NCI-H69 (cell line): ENCODE measurements around the gene CCSAP.
A peak's percentile ranks its signal among the peaks of the same experiment; 100 is the strongest.

ENCODE experiments used
- DNase-seq: peaks from one replicate; lab custom pipeline; 2025; lab: John Stamatoyannopoulos, UW

CCSAP gene

DNA sequence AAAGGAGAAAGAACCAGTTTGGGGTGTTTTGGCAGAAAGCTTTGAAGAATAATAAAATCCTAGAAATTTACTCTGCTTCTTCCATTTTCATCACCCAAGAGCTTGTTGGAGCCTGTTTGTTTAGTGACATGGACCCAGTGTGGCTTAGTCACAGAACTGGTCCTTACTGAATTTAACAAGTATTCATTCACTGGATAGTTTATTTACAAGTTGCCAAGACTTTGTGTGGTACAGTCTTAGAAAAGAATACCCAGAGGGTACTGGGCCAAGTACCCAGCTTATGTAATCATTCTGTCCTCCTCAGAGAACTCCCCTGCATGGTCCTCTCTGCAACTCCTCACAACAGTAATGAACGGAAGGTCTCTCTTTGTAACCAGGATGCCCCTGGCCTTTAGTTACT lies 55.6 kb downstream of the CCSAP start:
- DNase-seq = no peak

DNA sequence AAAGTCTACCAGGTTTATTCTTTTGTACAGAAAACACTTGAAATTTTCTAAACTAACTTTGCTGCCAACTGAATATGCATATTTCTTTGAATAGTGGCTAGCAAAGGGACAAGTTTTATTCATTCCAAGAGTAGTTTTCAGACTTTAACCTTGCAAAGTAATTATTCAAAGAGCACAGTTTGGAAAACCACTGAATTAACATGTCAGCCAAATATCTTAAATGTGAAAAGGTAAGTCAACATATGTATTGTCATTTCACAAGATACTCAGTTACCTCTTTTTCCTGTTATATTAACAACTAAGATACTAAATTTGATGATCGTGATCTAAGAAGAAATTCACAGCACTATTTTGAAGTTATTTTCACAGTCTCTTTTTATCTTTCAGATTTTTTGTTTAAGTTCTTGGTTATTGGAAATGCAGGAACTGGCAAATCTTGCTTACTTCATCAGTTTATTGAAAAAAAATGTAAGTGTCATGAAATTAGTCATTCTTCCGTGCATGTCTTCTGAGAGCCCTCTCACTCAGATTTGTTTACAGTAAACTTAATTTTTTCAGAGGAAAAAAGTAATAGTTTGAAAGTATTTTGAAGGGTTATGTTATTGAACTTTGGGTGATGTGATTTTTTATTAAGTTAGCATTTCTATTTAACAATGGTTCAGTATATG lies 56.6 kb downstream of the CCSAP start:
- no peak for DNase-seq

DNA sequence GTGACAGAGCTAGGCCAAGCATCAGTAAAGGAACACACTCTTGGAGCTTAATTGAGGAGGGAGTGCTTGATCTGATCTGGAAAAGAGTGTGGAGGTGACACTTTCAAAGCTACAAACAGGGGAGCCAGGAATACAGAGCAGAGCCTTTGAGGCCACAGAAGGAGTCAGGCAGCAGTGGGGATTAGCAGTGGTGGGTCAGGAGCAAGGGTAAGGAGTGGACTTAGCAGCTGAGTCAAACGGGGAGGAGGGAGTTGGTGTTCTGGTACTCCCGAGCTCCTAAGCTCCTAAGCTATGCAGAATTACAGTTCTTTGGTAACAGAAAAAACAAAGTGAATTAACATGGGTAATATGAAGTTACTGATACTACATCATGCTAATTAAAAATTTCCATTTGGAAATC lies 57.4 kb downstream of the CCSAP start:
- DNase-seq = no peak

DNA sequence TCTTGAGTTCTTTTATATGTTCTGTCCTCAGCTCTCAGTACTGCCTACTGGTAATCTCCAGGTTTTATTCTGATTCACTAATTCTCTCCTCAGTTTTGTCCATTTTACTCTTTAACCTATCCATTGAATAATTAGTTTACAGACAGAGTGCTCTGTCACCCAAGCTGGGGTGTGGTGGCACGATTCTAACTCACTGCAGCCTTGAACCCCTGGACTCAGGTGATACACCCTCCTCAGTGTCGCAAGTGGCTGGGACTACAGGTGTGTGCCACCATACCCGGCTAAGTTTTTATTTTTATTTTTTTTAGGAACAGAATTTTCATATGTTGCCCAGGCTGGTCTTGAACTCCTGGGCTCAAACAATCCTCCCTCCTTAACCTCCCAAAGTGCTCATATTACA lies 58.0 kb downstream of the CCSAP start:
- DNase-seq = no peak

DNA sequence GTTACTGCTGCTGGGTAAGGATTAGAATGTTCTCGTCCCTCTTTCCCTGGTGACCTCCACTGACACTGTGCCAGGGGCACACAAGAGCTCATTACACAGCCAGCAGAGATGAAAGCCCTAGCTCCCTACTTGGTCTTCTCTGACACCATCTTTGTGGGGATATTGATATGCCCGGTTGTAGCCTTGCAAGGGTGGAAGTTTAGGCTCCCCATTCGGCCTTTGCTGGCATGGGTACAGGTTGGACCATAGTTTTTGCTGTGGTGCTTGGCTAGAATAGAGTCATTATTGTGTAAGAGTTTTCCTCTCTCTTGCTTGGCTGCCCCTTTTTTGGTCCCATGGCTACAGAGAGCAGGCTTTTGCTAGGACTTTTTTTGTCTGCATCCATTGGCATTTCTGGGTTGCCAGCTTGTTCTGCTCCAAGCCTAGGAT lies 59.6 kb downstream of the CCSAP start:
- no peak for DNase-seq

DNA sequence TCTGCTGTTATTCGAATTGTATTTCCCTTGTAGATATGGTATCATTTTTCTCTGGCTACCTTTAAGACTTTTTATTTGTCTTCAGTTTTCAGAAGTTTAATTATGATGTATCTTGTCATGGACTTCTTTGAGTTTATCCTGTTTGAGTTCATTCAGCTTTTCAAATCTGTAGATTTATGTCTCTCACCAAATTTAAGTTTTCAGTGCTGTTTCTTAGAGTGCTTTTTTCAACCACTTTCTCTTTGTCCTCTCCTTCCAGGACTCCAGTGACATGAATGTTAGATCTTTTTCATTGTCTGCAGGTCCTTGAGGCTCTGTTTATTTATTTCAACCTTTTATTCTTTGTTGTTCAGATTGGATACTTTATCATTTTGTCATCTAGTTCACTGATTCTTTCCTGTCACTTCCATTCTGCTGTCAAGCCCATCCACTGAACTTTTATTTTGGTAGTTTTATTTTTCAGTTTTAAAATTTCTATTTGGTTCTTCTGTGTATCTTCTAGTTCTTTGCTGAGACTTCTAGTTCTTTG lies 60.5 kb downstream of the CCSAP start:
- DNase-seq = no peak

DNA sequence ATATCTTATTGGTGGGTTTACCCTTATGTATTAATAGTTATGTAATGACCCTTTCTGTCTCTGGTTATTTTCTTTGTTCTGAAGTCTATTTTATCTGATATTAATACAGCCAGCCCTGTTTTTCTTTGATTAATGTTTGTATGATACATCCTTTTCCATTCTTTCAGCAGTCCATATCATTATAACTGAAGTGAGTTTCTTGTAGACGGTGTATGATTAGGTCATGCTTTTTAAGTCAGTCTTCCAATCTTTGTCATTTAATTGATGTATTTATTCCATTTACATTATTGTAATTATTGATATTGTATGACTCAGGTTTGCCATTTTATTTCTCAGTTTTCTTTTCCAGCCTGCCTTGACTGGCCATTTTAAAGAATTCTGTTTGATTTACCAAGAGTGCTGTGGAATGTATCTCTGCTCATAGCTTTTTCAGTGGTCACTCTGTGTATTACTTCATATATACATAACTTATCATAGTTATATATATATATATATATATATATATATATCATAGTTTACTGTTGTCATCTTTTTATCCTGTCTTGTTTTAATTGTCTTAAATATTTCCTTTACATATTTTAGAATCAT lies 61.4 kb downstream of the CCSAP start:
- DNase-seq = no peak

DNA sequence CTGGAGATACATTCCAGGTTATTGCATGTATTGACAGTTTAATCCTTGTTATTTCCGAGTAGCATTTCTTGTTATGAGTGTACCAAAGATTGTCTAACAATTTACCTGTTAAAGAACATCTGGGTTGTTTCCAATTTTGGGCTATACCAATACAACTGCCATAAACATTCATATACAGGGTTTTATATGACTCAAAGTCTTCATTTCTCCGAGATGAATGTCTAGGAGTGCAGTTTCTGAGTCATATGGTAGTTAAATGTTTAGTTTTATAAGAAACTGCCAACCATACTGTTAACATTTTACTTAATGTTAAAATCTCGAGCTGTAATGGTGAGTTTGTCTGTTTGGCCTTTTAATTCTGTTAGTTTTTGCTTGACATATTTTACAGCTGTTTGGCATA lies 61.9 kb downstream of the CCSAP start:
- DNase-seq = no peak

DNA sequence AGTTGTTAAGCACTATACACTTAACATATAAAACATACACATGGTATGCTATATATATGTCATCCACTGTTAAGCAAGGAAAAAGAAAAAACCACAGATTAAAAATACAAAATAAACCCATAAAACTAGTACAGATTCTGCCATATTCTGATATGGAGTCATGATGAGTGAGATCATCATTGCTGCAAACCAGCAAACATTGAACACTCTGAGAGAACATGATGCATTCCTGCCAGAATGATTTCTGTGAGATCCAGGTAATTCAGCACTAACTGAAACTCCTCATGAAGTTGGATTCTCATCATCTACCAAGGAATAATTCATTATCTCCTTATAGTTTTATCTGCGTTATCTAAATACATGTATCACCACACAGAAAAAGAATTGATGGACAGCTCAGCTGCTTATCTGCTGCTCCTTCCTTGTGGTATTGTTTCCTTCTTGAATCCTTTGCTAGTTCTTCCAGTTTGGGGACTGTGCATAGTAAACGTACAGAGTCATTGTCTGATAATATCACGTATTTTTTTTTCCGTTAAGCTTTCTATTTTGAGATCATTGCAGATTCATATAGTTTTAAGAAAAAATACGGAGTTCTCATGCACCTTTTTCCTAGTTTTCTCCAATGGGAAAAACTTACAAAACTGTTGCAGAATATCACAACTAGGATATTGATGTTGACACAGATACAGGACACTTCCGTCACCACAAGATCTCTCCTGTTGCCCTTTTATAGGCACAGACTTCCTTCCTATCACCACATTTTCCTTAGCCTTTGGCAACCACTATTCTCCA lies 62.6 kb downstream of the CCSAP start:
- DNase-seq = no peak

DNA sequence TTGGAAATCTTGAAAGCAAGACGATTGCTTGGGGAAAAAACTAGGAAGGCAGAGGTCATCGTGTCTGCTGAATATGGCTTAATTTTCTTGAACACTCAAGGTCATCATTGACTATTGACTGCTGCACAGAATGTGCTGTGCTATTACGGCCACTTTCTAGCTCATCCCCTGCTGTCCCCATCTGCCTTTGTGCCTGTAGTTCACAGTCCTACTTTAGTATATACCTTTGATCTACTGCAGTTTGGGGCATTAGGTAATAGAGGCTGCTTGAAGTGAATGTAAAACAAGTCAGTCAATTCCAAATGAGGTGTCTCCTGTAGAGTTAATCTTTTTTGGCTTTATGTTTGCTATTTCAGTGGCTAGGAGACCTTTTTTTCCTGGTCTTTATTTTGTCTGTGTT lies 63.6 kb downstream of the CCSAP start:
- no peak for DNase-seq

DNA sequence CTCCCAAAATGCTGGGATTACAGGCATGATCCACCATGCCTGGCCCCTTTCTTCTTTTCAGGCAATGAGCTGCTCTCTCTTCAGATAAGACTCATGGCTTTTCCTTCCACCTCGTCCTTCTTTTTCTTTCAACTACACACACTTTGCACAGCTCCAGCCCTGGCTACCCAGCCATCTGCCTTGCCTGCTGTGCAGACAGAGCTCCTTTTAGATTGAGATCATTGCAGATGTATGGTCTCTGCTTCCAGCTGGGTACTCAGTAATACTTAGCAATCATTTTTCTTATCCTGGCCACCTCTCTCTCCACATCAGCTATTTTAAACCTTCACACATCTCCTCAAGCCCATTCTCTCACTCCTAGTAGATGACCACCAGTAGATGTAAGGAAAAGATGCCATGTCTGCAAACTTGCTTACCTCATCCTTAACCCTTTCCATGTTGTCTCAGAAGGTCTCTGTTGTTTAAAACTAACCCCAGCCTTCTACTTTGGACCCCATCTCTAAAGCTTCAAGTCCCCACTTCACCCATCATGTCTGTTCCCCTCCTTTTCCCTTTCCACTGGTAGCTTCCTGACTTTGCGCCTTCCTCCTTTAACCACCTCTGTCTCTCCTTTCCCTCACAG lies 64.6 kb downstream of the CCSAP start:
- no peak for DNase-seq

DNA sequence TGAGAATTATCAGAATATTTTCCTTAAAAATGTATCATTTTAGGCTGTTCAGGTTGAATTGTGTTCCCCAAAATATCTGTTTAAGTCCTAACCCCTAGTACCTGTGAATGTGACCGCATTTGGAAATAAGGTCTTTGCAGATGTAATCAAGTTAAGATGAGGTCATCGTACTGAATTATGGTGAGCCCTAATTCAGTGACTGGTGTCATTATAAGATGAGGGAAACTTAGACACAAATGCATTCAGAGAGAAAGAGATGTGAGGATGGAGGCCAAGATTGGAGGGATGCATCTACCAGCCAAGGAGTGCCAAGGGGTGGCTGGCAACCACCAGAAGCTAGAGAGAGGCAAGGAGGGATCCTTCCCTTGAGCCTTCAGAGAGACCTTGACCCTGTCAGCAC lies 67.8 kb downstream of the CCSAP start:
- DNase-seq = no peak

DNA sequence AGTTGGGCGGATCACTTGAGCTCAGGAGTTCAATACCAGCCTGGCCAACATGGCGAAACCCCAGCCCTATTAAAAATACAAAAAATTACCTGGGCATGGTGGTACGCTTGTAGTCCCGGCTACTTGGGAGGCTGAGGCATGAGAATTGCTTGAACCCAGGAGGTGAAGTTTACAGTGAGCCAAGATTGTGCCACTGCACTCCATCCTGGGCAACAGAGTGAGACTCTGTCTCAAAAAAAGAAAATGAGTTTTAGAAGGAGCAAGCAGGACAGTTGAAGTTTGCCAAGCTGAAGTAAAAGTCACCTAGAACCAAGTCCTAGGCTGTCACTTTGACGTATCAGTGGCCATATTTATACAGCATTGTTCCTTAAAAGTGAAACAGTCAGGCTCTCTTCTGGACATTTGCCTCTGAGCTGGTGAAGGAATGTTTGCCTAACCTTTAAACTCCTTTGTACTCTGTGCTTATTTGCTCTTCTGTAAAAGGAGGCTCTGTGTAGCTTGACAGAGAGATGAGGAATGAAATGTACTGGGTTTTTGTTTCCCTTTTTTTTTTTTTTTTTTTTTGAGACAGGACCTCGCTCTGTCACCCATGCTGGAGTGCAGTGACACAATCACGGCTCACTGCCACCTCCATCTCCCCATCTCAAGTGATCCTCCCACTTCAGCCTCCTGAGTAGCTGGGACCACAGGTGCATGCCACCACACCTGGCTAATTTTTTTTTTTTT lies 69.2 kb downstream of the CCSAP start:
- peak; percentile 28 for DNase-seq

DNA sequence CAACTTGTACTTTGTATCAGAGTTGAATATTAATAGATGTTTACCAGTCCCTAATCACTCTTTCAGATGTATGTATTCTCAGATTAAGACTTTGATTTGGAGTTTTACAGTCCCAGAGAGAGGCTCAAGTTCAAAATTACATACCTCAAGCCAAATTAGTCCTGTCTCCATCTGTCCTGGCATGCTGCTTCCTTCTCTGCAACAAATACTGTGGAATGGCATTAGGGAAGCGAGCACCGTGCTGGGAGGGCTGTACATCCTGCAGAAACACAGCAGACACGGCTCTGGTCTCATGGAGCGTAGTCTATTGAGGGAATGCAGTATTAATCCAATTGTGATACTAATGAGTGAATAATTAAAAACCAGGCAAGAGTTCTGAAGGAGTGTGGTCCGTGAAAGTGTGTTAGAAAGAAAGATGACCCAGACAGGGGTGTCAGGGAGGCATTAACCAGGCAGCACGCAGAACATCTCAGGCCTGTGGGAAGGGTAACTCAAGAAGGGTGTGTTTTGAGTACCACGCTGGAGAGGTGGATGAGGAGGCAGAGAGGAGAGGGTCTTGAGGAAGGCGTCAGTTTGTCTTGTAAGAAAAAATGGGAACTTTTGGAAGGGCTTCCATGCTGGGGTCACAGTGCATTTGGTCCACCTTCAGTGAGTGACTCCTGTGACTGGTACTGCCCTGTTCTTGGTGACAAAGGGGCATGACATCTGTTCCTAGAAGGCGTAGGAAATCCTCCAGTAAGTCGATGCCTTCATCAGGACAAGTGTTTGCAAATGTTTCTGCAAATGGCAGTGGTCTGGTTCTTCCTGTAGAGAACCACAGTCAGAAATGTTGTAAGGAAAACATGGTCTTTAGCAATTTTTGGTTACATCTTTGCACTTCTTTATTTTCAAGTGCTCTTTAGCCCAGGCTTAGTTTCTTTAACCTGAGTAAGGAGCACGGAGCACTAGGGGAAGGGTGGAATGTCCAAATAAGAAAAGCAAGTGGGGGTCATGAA lies 70.4 kb downstream of the CCSAP start:
- peak; percentile 69 for DNase-seq

DNA sequence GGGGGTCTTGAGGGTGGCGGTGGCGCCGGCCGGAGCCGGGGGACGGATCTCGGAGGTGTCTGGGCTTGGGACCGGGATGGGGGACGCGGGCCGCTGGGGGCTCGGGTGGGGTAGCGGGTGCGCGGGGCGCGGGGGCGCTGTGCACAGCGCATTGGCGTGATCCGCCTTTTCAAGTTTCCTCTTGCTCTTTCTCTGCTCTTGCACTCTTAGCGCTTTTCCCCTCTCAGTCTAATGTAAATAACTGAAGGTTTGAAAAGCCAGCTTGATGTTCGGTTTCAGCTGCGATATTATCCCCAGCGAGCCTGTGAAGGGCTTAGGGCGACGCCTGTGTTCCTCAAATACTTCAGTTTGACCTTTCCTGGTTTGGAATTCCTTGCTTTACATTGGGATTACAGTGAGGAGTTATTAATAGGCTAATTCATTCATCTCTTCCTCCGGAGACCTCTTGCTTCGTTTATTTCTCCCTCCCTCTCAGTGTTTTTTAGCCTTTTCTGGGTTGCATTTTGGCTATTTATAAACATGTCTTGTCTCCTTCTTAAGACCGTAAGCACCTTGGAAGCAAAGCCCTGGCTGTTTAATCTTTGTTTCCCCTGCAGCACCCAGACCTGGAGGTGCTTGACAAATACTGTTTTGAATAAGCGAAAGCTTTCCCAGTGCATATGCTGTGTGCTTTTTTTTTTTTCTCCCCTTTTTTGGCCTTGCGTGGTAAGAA lies 71.2 kb downstream of the CCSAP start:
- peak; percentile 73 for DNase-seq
